Stimulated activated CD4-positive, alpha-beta T cell treated with anti-CD3 and anti-CD28 coated beads, Interleukin-1b, Interleukin-23, amount 100 ng/mL, for 48 hours (primary cell): ENCODE data around the gene CAV1.

Source experiments
- DNase-seq: peaks from one replicate; pipeline ENCODE4 v3.0.0-alpha.2; 2020

Gene CAV1

GRCh38 chr7:116532102-116532688 lies 7.4 kb downstream of the CAV1 start:
- DNase-seq = no peak

- DNase-seq = no peak
These were observed 10.0 kb downstream of the CAV1 start for GRCh38 chr7:116534790-116535189.

- no peak for DNase-seq
These were observed 10.6 kb downstream of the CAV1 start for GRCh38 chr7:116535416-116535815.

GRCh38 chr7:116538138-116538537 lies 13.3 kb downstream of the CAV1 start:
- no peak for DNase-seq

GRCh38 chr7:116539879-116540278 lies 15.0 kb downstream of the CAV1 start:
- no peak for DNase-seq

GRCh38 chr7:116540743-116541142 lies 15.9 kb downstream of the CAV1 start:
- DNase-seq = no peak

GRCh38 chr7:116541951-116542350 lies 17.1 kb downstream of the CAV1 start:
- no peak for DNase-seq

- DNase-seq = no peak
These were observed 17.8 kb downstream of the CAV1 start for GRCh38 chr7:116542618-116543017.

- no peak for DNase-seq
These were observed 18.8 kb downstream of the CAV1 start for GRCh38 chr7:116543664-116544063.

GRCh38 chr7:116544487-116544886 lies 19.7 kb downstream of the CAV1 start:
- DNase-seq = no peak

GRCh38 chr7:116545411-116545993 lies 20.7 kb downstream of the CAV1 start:
- DNase-seq = no peak

GRCh38 chr7:116546054-116546453 lies 21.2 kb downstream of the CAV1 start:
- DNase-seq = no peak

- no peak for DNase-seq
These were observed 22.1 kb downstream of the CAV1 start for GRCh38 chr7:116546916-116547315.

- DNase-seq = no peak
These were observed 22.5 kb downstream of the CAV1 start for GRCh38 chr7:116547347-116547746.

GRCh38 chr7:116548506-116548905 lies 23.7 kb downstream of the CAV1 start:
- no peak for DNase-seq

GRCh38 chr7:116549370-116549769 lies 24.5 kb downstream of the CAV1 start:
- DNase-seq = no peak

GRCh38 chr7:116551692-116552091 lies 26.9 kb downstream of the CAV1 start:
- DNase-seq = no peak

GRCh38 chr7:116552602-116553001 lies 27.8 kb downstream of the CAV1 start:
- no peak for DNase-seq

- no peak for DNase-seq
These were observed 28.5 kb downstream of the CAV1 start for GRCh38 chr7:116553168-116553964.

- no peak for DNase-seq
These were observed 29.6 kb downstream of the CAV1 start for GRCh38 chr7:116554436-116554835.

- no peak for DNase-seq
These were observed 30.1 kb downstream of the CAV1 start for GRCh38 chr7:116554911-116555310.

GRCh38 chr7:116557066-116557585 lies 32.3 kb downstream of the CAV1 start:
- no peak for DNase-seq

GRCh38 chr7:116557901-116558300 lies 33.1 kb downstream of the CAV1 start:
- no peak for DNase-seq
